H4 (cell line): ENCODE data around the gene GKAP1. TPM values are rescaled to one million over a fixed set of nuclear protein-coding genes. Genes with fewer than 3 reads are reported as not detected.

Experiments used
- total RNA-seq: library from RNA; depleted of rRNA; stranded (reverse); fragments of >200 nt; shearing (Covaris generic); gene quantifications from 2 replicates; pipeline ENCODE4 v1.2.3, GENCODE V29; 2014; rRNA removed

GKAP1 gene
- total RNA-seq, 1 experiment from 2014 or later = 2.7 TPM

Other genes with a start within 250 kb of the GKAP1 start
- gene IDNK, start 194.6 kb downstream of the GKAP1 start, total RNA-seq = 1.9 and 3.8 TPM in 2 replicates
- gene UBQLN1, start 109.8 kb downstream of the GKAP1 start, total RNA-seq = 89.6 and 94.6 TPM in 2 replicates
- 0.64 and 1.2 TPM in 2 replicates for gene KIF27, start 103.7 kb upstream of the GKAP1 start, total RNA-seq
- gene HNRNPK, start 162.4 kb upstream of the GKAP1 start, total RNA-seq = 661 and 803 TPM in 2 replicates
- 9.1 and 11.5 TPM in 2 replicates for gene RMI1, start 163.0 kb upstream of the GKAP1 start, total RNA-seq